GM20000 (cell line): ENCODE measurements around the gene FXYD6.
"Not testable (repeated sequence)": the region's sequence is repeated elsewhere in the genome, so short reads cannot be mapped to it uniquely, and the experiment has no call there.

Experiments used
- DNase-seq: peaks from one replicate; pipeline ENCODE4 v3.0.0; 2012; ENCODE audit warnings: low spot score
- CTCF ChIP-seq: IDR thresholded peaks from 2 replicates; pipeline ENCODE4 v1.5.1; 2012; ENCODE audit warnings: mild to moderate bottlenecking, control low read depth; ENCODE audit errors: extremely low read depth, missing control alignments

FXYD6 gene, protein sequence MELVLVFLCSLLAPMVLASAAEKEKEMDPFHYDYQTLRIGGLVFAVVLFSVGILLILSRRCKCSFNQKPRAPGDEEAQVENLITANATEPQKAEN

GRCh38 chr11:117876341-117877119, at the start of gene FXYD6:
FXYD6 (minus strand) TSS chr11:117876658; CDS start chr11:117842776, 33,882 bp downstream.
- TF ChIP-seq CTCF: no peak

GRCh38 chr11:117926166-117926565, 49.7 kb upstream of the FXYD6 start:
- not testable (repeated sequence) for DNase-seq

More at GRCh38 chr11:117876341-117877119, at the start of gene FXYD6:
- no peak for DNase-seq

DNA sequence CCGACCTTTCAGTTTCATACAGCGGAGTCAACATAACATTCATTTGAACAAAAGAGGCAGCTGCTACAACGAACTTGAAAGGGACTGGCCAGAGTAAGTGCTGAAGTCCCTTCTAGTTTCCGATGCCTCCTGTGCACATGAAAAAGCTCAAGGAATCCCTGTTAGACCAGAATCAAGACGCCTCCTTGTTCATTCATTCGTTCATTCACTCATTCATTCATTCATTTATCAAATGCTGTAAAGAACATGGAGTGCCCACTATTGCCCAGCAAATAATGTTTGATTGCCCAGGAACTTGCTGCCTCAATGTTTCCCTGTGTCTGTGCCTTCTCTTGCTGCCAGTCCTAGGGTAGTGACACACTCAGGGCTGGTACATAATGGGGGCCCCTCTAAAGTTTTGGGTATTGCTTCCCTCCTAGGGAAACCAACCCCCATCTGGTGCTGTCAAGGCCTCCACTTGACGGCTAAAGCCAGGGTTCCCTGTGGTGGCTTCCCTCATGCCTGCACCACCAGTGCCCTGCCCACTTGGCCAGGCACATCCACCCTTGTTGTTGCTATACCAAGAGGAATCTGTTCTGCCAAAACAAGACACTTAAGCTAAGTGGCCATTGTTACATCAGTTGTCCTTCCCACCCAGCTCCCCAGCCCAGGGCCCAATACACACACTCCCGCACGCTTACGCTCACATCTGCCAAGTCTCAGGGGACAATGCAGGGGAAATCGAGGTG, 48.9 kb upstream of the FXYD6 start:
- no peak for DNase-seq
- TF ChIP-seq CTCF: no peak

- no peak for DNase-seq
- no peak for TF ChIP-seq CTCF
These were observed 48.2 kb upstream of the FXYD6 start for GRCh38 chr11:117924631-117925170.

DNA sequence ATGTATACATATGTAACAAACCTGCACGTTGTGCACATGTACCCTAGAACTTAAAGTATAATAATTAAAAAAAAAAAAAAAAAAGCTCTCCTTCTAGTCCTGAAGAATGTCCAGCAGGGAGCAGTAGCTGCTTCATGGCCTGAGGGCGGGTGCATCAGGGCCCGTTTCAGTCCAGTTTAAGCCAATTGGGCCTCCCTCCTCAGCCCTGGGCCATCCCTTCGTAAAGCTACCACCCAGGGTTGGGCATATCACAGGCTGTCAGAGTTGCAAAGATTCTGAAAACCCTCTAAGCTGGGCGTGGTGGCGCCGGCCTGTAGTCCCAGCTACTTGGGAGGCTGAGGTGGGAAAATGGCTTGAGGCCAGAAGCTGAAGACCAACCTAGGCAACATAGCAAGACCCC, 47.3 kb upstream of the FXYD6 start:
- no peak for DNase-seq
- no peak for TF ChIP-seq CTCF

- TF ChIP-seq CTCF: no peak
These were observed 46.8 kb upstream of the FXYD6 start for GRCh38 chr11:117923275-117923674.

GRCh38 chr11:117921893-117922292, 45.4 kb upstream of the FXYD6 start:
- TF ChIP-seq CTCF: no peak
- no peak for DNase-seq

More at GRCh38 chr11:117923275-117923674, 46.8 kb upstream of the FXYD6 start:
- DNase-seq: no peak
